ENCODE data around the gene LPAR1. TPM values are rescaled to one million over a fixed set of nuclear protein-coding genes. Genes with fewer than 3 reads are reported as not detected.
A peak's percentile ranks its signal among the peaks of the same experiment; 100 is the strongest.

Gene LPAR1
- total and polyA plus RNA-seq, 10 of the 15 experiments (the other 5 are each of a cell fraction or from before 2014, with no cell fraction given), result 3.3 to 12.9 (median 8.4) TPM

DNA sequence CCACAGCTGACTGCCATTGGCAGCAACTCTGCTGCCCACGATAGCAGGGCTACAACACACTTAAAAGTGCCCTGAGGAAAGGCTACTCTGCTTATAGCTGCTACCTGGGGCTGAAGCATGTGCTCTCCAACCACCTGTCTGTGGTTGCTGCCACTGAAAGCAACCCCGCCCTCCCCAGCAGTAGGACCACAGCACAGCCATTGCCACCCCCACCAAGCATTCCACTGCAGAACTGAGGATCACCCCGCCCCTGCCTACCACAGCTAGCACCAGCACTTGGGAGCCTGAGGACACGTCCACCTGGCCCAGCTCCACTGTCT lies 85.8 kb downstream of the LPAR1 start (continued):
- TF ChIP-seq, protein P1, sequence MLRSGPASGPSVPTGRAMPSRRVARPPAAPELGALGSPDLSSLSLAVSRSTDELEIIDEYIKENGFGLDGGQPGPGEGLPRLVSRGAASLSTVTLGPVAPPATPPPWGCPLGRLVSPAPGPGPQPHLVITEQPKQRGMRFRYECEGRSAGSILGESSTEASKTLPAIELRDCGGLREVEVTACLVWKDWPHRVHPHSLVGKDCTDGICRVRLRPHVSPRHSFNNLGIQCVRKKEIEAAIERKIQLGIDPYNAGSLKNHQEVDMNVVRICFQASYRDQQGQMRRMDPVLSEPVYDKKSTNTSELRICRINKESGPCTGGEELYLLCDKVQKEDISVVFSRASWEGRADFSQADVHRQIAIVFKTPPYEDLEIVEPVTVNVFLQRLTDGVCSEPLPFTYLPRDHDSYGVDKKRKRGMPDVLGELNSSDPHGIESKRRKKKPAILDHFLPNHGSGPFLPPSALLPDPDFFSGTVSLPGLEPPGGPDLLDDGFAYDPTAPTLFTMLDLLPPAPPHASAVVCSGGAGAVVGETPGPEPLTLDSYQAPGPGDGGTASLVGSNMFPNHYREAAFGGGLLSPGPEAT (IDR thresholded peaks at IDR 0.05; ENCODE audit: low read depth), result no peak
- TF ChIP-seq BHLHE40 (IDR thresholded peaks at IDR 0.05; ENCODE audit: borderline replicate concordance in 1 of 2, low read depth in 2 of 2, low read length in 1 of 2) (peak; percentile 23 to 67; a peak in 2 of 4 replicates), NBN (IDR thresholded peaks at IDR 0.05) (no peak; the same call in 1 of the 2 replicates), TCF7 (IDR thresholded peaks at IDR 0.05; ENCODE audit: borderline replicate concordance) (no peak), ZNF24 (IDR thresholded peaks at IDR 0.05) (no peak), SUPT20H (IDR thresholded peaks at IDR 0.05; ENCODE audit: borderline replicate concordance, control insufficient read depth, low read depth, low read length) (no peak), BACH1 (IDR thresholded peaks at IDR 0.05; ENCODE audit: borderline replicate concordance) (no peak), RELA (IDR thresholded peaks at IDR 0.05; ENCODE audit: borderline replicate concordance, partially characterized antibody) (no peak), SREBF2 (IDR thresholded peaks at IDR 0.05; ENCODE audit: low read length) (no peak), IKZF1 (conservative IDR thresholded peaks at IDR 0.05) (no peak), FOXK2 (IDR thresholded peaks at IDR 0.05) (no peak), DPF2 (IDR thresholded peaks at IDR 0.05) (no peak), EP300 (IDR thresholded peaks at IDR 0.05; ENCODE audit: borderline replicate concordance in 1 of 2, control insufficient read depth in 1 of 2, low read depth in 2 of 2, low read length in 2 of 2) (no peak), CREB1 (IDR thresholded peaks at IDR 0.05; ENCODE audit: low read depth) (no peak), RAD51 (IDR thresholded peaks at IDR 0.05) (no peak), NR2F1 (conservative IDR thresholded peaks at IDR 0.05) (no peak)
- TF ChIP-seq, protein P2, sequence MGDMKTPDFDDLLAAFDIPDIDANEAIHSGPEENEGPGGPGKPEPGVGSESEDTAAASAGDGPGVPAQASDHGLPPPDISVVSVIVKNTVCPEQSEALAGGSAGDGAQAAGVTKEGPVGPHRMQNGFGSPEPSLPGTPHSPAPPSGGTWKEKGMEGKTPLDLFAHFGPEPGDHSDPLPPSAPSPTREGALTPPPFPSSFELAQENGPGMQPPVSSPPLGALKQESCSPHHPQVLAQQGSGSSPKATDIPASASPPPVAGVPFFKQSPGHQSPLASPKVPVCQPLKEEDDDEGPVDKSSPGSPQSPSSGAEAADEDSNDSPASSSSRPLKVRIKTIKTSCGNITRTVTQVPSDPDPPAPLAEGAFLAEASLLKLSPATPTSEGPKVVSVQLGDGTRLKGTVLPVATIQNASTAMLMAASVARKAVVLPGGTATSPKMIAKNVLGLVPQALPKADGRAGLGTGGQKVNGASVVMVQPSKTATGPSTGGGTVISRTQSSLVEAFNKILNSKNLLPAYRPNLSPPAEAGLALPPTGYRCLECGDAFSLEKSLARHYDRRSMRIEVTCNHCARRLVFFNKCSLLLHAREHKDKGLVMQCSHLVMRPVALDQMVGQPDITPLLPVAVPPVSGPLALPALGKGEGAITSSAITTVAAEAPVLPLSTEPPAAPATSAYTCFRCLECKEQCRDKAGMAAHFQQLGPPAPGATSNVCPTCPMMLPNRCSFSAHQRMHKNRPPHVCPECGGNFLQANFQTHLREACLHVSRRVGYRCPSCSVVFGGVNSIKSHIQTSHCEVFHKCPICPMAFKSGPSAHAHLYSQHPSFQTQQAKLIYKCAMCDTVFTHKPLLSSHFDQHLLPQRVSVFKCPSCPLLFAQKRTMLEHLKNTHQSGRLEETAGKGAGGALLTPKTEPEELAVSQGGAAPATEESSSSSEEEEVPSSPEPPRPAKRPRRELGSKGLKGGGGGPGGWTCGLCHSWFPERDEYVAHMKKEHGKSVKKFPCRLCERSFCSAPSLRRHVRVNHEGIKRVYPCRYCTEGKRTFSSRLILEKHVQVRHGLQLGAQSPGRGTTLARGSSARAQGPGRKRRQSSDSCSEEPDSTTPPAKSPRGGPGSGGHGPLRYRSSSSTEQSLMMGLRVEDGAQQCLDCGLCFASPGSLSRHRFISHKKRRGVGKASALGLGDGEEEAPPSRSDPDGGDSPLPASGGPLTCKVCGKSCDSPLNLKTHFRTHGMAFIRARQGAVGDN (IDR thresholded peaks at IDR 0.05), result peak; percentile 30; the same call in 1 of the 2 replicates
- TF ChIP-seq, protein P3, sequence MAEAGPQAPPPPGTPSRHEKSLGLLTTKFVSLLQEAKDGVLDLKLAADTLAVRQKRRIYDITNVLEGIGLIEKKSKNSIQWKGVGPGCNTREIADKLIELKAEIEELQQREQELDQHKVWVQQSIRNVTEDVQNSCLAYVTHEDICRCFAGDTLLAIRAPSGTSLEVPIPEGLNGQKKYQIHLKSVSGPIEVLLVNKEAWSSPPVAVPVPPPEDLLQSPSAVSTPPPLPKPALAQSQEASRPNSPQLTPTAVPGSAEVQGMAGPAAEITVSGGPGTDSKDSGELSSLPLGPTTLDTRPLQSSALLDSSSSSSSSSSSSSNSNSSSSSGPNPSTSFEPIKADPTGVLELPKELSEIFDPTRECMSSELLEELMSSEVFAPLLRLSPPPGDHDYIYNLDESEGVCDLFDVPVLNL (IDR thresholded peaks at IDR 0.05; ENCODE audit: low read depth, low read length), result no peak
- TF ChIP-seq, protein P4, sequence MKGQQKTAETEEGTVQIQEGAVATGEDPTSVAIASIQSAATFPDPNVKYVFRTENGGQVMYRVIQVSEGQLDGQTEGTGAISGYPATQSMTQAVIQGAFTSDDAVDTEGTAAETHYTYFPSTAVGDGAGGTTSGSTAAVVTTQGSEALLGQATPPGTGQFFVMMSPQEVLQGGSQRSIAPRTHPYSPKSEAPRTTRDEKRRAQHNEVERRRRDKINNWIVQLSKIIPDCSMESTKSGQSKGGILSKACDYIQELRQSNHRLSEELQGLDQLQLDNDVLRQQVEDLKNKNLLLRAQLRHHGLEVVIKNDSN (IDR thresholded peaks at IDR 0.05; ENCODE audit: borderline replicate concordance, extremely low read length, insufficient read depth, low read depth, low read length), result no peak
- TF ChIP-seq, protein P5, sequence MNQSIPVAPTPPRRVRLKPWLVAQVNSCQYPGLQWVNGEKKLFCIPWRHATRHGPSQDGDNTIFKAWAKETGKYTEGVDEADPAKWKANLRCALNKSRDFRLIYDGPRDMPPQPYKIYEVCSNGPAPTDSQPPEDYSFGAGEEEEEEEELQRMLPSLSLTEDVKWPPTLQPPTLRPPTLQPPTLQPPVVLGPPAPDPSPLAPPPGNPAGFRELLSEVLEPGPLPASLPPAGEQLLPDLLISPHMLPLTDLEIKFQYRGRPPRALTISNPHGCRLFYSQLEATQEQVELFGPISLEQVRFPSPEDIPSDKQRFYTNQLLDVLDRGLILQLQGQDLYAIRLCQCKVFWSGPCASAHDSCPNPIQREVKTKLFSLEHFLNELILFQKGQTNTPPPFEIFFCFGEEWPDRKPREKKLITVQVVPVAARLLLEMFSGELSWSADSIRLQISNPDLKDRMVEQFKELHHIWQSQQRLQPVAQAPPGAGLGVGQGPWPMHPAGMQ (IDR thresholded peaks at IDR 0.05; ENCODE audit: borderline replicate concordance), result no peak
- TF ChIP-seq, protein P6, sequence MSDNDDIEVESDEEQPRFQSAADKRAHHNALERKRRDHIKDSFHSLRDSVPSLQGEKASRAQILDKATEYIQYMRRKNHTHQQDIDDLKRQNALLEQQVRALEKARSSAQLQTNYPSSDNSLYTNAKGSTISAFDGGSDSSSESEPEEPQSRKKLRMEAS (IDR thresholded peaks at IDR 0.05; ENCODE audit: low read depth, low read length), result peak; percentile 32; the same call in 1 of the 2 replicates

All from GM12878 (cell line).